VCaP (cell line): ENCODE results near the gene MPV17.
"Not testable (repeated sequence)": the region's sequence is repeated elsewhere in the genome, so short reads cannot be mapped to it uniquely, and the experiment has no call there.

ENCODE experiments used
- H3K27ac ChIP-seq: fragments of 450-650 bp; 2 replicates; pipeline ENCODE4 v1.5.1; 2017
- CTCF ChIP-seq: fragments of 450-650 bp; conservative IDR thresholded peaks from 2 replicates; pipeline ENCODE4 v1.5.1; 2017; ENCODE audit warnings: mild to moderate bottlenecking, moderate library complexity

MPV17 gene

GRCh38 chr2:27356382-27357181, 33.7 kb upstream of the MPV17 start, which contains the start of gene GTF3C2:
Gene GTF3C2, minus strand, starts transcription at chr2:27356764. Its CDS starts 13,210 bp downstream, at chr2:27343554.
- TF ChIP-seq CTCF = no peak
- H3K27ac ChIP-seq = peak within 1 kb of the TSS; percentile 95

- peak overlapping the region; percentile 95 for H3K27ac ChIP-seq
- TF ChIP-seq CTCF = no peak
Observed at GRCh38 chr2:27356056-27356381, 33.1 kb upstream of the MPV17 start.

GRCh38 chr2:27354597-27354927, 31.7 kb upstream of the MPV17 start:
- TF ChIP-seq CTCF = no peak
- H3K27ac ChIP-seq = no peak overlapping the region

- H3K27ac ChIP-seq = no peak overlapping the region
- no peak for TF ChIP-seq CTCF
Observed at GRCh38 chr2:27353762-27354596, 31.1 kb upstream of the MPV17 start.

- not testable (repeated sequence) for H3K27ac ChIP-seq
Observed at GRCh38 chr2:27353386-27353761, 30.5 kb upstream of the MPV17 start.

- no peak for TF ChIP-seq CTCF
- no peak overlapping the region for H3K27ac ChIP-seq
Observed at GRCh38 chr2:27351802-27352598, 29.1 kb upstream of the MPV17 start.

GRCh38 chr2:27350106-27350693, 27.3 kb upstream of the MPV17 start:
- H3K27ac ChIP-seq = no peak overlapping the region
- TF ChIP-seq CTCF = no peak
